GM13977 (cell line): ENCODE data around the gene KRTAP3-3.

Experiments
- DNase-seq: peaks from one replicate; pipeline ENCODE4 v3.0.0; 2012; ENCODE audit warnings: low spot score
- in situ Hi-C: fragments of 300-500 bp; cut with MboI; formaldehyde crosslinking; loops from one replicate; pipeline ENCODE4 v1.12.0; 2022; ENCODE audit warnings: low sequenced_read_pairs, low pct_unique_long_range_greater_than_20kb, mixed read lengths, inconsistent platforms; ENCODE audit not compliant: unreplicated experiment
- TF ChIP-seq, protein P1 (sequence below): IDR thresholded peaks from 2 replicates; pipeline ENCODE4 v1.5.1; 2012; ENCODE audit warnings: mild to moderate bottlenecking, control low read depth; ENCODE audit not compliant: insufficient read depth; ENCODE audit errors: extremely low read depth, missing control alignments

Gene KRTAP3-3

DNA sequence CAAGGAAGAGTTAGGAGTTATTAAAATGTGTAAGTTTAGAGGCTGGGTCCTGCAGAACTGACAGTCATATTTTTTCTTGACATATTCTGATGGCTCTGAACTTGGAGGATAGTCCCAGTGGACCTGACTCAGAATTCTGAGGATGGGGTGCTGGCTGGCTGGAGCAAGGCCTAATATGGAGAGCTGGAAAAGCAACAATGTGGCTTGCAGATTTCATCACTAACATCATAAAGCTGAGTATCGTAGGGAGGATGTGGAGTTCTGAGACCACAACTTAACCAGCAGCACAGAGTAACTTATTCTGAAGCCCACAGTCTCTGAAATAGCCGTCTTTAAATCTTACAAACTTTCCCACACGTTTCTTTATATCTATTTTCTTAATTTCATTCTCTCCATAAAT is 30.7 kb upstream of the KRTAP3-3 start:
- no peak for DNase-seq
- TF ChIP-seq, protein P1, sequence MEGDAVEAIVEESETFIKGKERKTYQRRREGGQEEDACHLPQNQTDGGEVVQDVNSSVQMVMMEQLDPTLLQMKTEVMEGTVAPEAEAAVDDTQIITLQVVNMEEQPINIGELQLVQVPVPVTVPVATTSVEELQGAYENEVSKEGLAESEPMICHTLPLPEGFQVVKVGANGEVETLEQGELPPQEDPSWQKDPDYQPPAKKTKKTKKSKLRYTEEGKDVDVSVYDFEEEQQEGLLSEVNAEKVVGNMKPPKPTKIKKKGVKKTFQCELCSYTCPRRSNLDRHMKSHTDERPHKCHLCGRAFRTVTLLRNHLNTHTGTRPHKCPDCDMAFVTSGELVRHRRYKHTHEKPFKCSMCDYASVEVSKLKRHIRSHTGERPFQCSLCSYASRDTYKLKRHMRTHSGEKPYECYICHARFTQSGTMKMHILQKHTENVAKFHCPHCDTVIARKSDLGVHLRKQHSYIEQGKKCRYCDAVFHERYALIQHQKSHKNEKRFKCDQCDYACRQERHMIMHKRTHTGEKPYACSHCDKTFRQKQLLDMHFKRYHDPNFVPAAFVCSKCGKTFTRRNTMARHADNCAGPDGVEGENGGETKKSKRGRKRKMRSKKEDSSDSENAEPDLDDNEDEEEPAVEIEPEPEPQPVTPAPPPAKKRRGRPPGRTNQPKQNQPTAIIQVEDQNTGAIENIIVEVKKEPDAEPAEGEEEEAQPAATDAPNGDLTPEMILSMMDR = no peak
- in situ Hi-C loops = no loop called here

DNA sequence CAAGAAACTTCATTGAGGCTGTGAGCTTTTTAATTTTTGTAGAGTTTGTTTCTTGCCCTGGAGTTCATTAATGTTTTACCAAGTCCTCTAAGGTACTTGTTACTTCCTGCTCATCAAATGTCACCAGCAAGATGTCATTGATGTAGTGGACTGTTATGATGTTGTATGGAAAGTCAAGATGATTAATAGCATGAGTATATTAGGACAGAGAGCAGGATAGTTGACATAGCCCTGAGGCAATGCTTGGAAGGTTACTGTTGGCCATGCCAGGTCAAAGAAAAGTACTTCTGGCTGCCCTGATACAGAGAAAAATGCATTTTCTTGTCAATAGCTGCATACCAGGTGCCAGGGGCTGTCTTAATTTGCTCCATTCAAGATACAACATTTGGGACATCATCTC is 26.4 kb upstream of the KRTAP3-3 start:
- in situ Hi-C loops = no loop called here
- TF ChIP-seq, protein P1 = no peak
- DNase-seq = no peak

DNA sequence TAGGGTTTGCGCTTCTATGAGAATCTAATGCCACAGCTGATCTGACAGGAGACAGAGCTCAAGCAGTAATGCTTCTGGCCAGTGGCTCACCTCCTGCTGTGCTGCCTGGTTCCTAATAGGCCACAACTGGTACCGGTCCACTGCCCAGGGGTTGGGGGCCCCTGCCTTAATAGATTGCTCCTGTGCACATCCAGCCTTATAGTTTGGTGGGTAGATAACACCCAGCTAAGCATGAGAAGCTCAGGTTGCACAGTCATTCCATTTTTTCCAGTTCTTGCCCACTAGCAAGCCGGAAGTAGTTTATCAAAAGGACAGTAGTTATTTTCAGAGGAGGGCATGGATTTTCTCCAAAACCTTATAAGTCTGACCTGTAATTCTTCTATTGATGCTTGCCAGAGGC is 25.5 kb upstream of the KRTAP3-3 start:
- TF ChIP-seq, protein P1 = no peak
- in situ Hi-C loops = no loop called here
- no peak for DNase-seq

DNA sequence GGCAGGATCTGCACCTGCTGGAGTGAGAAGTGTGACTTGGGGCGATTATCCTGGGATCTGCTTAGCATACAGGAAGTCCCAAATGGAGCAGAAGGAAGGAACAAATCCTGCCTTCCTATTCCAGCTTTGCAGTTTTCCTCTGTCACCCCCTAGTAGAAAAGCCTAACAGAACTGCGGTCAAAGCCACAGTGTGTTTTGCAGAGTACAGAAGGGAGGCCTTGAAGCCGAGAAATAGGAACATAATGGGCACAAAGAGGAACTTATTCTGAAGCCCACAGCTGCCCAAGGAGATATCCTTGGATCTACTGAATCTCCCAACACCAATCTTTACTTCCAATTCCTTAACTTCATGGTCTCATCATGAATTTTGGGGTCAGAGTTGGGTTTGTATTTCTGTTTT is 24.6 kb upstream of the KRTAP3-3 start:
- no peak for DNase-seq
- TF ChIP-seq, protein P1 = no peak
- in situ Hi-C loops = no loop called here

DNA sequence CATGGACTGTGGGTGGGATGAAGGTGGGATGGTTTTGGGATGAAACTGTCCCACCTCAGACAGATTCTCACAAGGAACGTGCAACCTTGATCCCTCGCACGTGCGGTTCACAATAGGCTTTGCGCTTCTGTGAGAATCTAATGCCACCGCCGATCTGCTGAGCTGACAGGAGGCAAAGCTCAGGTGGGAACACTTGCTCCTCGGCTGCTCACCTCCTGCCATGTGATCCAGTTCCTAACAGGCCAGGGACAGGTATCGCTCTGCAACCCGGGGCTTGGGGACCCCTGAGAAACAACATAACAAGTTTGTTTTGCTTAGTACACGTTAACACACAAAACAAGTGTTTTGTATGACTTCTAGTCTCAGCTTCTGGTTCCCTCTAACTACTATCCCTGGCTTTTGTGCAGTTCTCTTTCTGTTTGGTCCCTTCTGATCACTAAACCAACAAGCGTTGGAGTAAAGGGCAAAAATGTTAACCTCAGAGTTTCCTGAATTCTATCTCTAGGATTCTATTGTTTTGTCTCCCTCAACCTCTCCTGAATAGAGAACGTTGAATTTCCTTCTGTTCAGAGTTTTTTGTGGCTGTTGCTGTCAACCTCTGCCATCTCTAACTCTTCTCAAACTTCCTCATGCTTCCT is 22.7 kb upstream of the KRTAP3-3 start:
- TF ChIP-seq, protein P1 = no peak
- in situ Hi-C loops = no loop called here
- no peak for DNase-seq

DNA sequence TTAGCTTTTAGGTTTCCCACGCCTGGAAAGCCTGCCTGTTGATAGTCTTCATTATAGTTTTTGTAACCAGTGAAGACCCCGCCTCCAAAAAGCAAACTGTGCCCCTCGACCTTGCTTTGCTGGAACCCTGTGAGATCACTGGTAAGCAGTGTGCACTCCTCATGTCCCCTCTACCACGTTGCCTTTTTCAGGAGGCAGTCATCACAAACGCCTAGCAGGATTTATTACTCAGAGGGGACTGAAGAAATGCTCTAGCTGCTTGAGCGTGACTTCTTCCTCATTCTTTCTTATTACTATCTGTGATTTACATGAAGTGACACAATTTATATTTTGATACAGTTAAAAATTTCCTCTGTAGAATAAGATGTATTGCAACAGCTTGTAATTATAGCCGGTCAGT is 21.5 kb upstream of the KRTAP3-3 start:
- DNase-seq = no peak
- in situ Hi-C loops = no loop called here

More for the DNA sequence above, 21.5 kb upstream of the KRTAP3-3 start:
- TF ChIP-seq, protein P1 = no peak
